WERI-Rb-1 (cell line): ENCODE data around the gene APBB1IP.

Experiments used
- DNase-seq: peaks from one replicate; pipeline ENCODE4 v3.0.0-alpha.2; 2020
- H3K27ac ChIP-seq: fragments of 250-450 bp; sonication (Bioruptor Pico); 2 replicates; pipeline ENCODE4 v1.5.1; 2020; ENCODE audit warnings: mild to moderate bottlenecking, moderate library complexity
- H3K27me3 ChIP-seq: fragments of 250-450 bp; sonication (Bioruptor Pico); 2 replicates; pipeline ENCODE4 v1.5.1; 2021; ENCODE audit warnings: mild to moderate bottlenecking, low read depth, moderate library complexity; ENCODE audit not compliant: insufficient read depth, severe bottlenecking
- H3K36me3 ChIP-seq: fragments of 250-450 bp; sonication (Bioruptor Pico); 2 replicates; pipeline ENCODE4 v1.5.1; 2020; ENCODE audit warnings: mild to moderate bottlenecking, moderate library complexity
- H3K4me3 ChIP-seq: 2 replicates; pipeline ENCODE4 v1.5.1; 2011; ENCODE audit warnings: low read depth, mild to moderate bottlenecking, control low read depth, low read length
- H3K9me3 ChIP-seq: fragments of 250-450 bp; sonication (Bioruptor Pico); 2 replicates; pipeline ENCODE4 v1.5.1; 2021; ENCODE audit warnings: mild to moderate bottlenecking, moderate library complexity; ENCODE audit not compliant: severe bottlenecking
- TF ChIP-seq, protein P1 (sequence below): IDR thresholded peaks from 2 replicates; pipeline ENCODE4 v1.5.1; 2011; ENCODE audit warnings: low read depth, mild to moderate bottlenecking, control low read depth, inconsistent platforms, low read length

APBB1IP gene

DNA sequence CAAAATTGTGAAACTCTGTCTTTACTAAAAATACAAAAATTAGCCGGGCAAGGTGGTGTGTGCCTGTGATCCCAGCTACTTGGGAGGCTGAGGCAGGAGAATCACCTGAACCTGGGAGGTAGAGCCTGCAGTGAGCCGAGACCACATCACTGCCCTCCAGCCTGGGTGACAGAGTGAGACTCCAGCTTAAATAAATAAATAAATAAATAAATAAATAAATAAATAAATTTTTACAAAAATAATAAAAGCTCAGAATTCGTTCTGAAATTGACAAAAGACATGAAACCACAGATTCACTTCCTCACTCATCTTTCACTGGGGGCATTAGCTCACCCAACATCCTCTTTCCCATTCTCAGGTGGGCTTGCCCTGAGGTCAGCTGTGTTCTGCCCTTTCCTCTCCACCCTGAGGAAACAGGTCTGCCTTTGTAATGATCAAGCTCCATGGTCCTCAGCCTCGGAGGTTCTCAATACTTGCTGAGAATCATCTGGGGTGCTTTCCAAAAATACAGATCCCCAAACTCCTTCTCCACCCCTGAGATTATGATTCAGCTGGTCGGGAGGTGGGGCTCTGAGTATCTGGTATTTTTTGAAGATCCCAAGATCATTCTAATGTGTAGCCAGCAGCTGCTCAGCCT lies 29.2 kb upstream of the APBB1IP start:
- Histone ChIP-seq H3K9me3 (no peaks in the 10 kb centered on the region), H3K36me3 (no peaks in the 10 kb centered on the region), H3K4me3 (no peak overlapping the region), H3K27ac (no peak overlapping the region), H3K27me3 (no peaks in the 10 kb centered on the region)
- no peak for DNase-seq
- TF ChIP-seq, protein P1, sequence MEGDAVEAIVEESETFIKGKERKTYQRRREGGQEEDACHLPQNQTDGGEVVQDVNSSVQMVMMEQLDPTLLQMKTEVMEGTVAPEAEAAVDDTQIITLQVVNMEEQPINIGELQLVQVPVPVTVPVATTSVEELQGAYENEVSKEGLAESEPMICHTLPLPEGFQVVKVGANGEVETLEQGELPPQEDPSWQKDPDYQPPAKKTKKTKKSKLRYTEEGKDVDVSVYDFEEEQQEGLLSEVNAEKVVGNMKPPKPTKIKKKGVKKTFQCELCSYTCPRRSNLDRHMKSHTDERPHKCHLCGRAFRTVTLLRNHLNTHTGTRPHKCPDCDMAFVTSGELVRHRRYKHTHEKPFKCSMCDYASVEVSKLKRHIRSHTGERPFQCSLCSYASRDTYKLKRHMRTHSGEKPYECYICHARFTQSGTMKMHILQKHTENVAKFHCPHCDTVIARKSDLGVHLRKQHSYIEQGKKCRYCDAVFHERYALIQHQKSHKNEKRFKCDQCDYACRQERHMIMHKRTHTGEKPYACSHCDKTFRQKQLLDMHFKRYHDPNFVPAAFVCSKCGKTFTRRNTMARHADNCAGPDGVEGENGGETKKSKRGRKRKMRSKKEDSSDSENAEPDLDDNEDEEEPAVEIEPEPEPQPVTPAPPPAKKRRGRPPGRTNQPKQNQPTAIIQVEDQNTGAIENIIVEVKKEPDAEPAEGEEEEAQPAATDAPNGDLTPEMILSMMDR: no peak

DNA sequence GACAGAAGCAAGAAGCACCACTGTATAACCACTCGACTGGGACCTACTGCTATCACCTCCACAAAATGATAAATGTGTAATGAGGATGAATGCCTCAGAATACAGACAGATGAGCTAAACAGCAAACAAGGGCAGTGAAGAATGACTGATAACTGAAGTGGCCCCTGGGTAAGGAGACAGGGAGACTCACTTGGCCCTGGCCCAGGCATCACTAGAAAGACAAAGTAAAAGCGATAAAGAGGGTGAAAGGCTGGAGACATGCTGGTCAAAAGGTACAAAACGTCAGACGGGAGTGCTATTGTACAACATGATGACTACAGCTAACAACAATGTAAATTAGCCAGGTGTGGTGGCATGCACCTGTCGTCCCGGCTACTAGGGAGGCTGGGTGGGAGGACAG lies 27.8 kb upstream of the APBB1IP start:
- Histone ChIP-seq H3K27ac (no peak overlapping the region), H3K27me3 (no peaks in the 10 kb centered on the region), H3K4me3 (no peak overlapping the region), H3K36me3 (no peaks in the 10 kb centered on the region), H3K9me3 (no peaks in the 10 kb centered on the region)
- TF ChIP-seq, protein P1: no peak
- no peak for DNase-seq

DNA sequence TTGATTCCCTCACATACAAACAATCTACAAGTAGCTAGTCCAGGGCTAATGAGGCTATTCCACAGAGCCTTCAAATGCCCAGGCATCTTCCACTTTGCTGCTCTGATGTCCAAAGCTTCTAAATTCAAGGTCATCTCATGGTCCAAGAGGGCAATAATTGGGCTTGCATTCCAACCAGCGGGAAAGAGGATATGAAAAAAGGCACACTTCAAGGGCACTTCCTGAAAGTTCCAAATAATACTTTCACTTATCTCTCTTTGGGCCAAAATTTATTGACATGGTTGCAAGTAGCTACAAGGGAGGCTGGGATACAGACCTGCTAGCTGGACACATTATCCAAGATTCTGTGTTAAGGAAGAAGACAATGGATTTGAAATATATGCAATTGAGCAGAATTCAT lies 25.2 kb upstream of the APBB1IP start:
- no peak for DNase-seq
- TF ChIP-seq, protein P1: no peak
- Histone ChIP-seq H3K36me3 (no peaks in the 10 kb centered on the region), H3K9me3 (no peaks in the 10 kb centered on the region), H3K4me3 (no peak overlapping the region), H3K27ac (no peak overlapping the region), H3K27me3 (no peaks in the 10 kb centered on the region)

DNA sequence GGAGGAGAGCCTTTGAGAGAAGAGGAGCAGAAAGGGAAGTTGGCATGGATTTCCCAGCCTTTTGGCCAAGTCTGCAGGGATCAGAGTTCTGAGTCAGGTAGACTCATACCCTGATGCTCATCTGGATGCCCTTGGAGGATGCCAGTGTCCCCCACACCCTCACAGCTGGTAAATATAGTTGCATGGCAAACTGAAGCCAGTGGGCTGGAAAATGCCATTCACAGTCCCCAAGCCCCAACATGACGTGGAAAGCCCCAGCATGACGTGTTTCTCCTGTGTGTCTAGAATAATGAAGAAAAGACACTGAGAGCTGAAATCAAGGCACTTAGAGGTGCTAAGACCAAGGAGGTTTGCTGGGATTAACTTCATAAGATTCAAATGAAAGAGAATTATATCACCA lies 24.8 kb upstream of the APBB1IP start:
- Histone ChIP-seq H3K27me3 (no peaks in the 10 kb centered on the region), H3K4me3 (no peak overlapping the region), H3K9me3 (no peaks in the 10 kb centered on the region), H3K36me3 (no peaks in the 10 kb centered on the region), H3K27ac (no peak overlapping the region)
- TF ChIP-seq, protein P1: no peak
- DNase-seq: no peak

DNA sequence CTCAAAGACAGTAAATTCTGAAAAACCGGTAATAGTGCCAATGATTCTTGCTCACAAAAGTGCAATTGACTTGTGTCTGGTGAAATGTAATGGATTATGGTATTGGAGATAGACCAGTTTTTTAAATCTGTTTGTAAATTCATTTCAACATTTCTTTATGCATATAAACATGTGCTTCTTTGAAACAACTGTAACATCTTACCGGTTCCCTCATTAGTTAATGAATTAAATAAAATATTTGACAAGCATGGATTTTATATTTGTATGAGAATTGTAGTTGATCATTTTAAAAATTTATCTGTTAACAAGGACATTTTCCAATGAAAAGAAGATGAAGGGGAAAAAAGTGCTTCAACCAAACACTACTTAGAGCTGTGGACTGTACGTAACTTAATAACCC lies 21.0 kb upstream of the APBB1IP start:
- TF ChIP-seq, protein P1: no peak
- Histone ChIP-seq H3K9me3 (no peaks in the 10 kb centered on the region), H3K27me3 (no peaks in the 10 kb centered on the region), H3K4me3 (no peak overlapping the region), H3K27ac (no peak overlapping the region), H3K36me3 (no peaks in the 10 kb centered on the region)
- DNase-seq: no peak

DNA sequence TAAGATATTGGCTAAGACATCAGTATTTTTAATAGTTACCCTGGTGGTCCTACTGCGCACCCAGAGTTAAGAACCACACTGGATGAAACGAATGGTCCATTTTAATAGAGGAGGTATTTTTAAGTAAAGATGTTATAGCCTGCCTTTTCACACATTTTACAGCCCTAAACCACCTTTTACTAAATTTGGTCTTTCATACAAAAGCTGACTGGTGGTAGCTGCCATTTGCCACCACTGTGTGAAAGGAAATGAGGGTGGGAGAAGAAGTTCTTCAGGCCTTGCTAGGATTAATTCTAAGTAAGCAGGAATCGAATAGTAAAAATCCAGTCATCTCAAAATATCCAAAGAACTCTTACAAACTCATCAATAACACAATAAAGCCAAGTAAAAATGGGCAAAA lies 15.2 kb upstream of the APBB1IP start:
- Histone ChIP-seq H3K9me3 (no peaks in the 10 kb centered on the region), H3K27ac (no peak overlapping the region), H3K4me3 (no peak overlapping the region), H3K36me3 (no peaks in the 10 kb centered on the region), H3K27me3 (no peaks in the 10 kb centered on the region)
- no peak for DNase-seq
- TF ChIP-seq, protein P1: no peak
